HCT116 (cell line): Measurements from ENCODE around the gene TMTC1. TPM values are rescaled to one million over a fixed set of nuclear protein-coding genes. Genes with fewer than 3 reads are reported as not detected.

Experiments
- ATAC-seq: fragments of 200-7000 bp; cut with Tn5 transposase; 2 replicates; pipeline ENCODE4 v1.9.1; 2020; ENCODE audit warnings: mild to moderate bottlenecking, moderate library complexity
- BruUV-seq: library from RNA; stranded (reverse); fragments of 400-500 nt; replicated peaks from 2 replicates; lab custom pipeline; 2021; lab: Mats Ljungman, UMichigan
- CTCF ChIA-PET: fragments of 300-600 bp; sonication (Branson Sonifier 250); formaldehyde crosslinking; loops from one replicate; lab custom pipeline; 2021; ENCODE audit warnings: antibody characterized with exemption; lab: Charles Lee
- POLR2A ChIA-PET: fragments of 300-600, 350-600 bp; sonication (Branson Sonifier 250); formaldehyde crosslinking; loops from one replicate; lab custom pipeline; 2021; ENCODE audit warnings: antibody characterized with exemption; lab: Charles Lee
- RAD21 ChIA-PET, 2 experiments: fragments of 300-600 bp; sonication (Branson Sonifier 250); formaldehyde crosslinking; loops; one replicate each; lab custom pipeline; 2023; ENCODE audit warnings: low total read pairs in 2 of 2; ENCODE audit not compliant: uncharacterized antibody in 2 of 2, unreplicated experiment in 2 of 2, low non-redundant PET in 1 of 2; lab: Charles Lee
- DNase-seq: peaks from one replicate; pipeline ENCODE4 v3.0.0-alpha.2; 2010; ENCODE audit warnings: low read depth, low spot score
- H2AFZ ChIP-seq: fragments of 200-600 bp; shearing (Covaris generic), sonication (generic); 2 replicates; pipeline ENCODE4 v1.6.1; 2017; ENCODE audit warnings: low read depth, mixed run types, mixed read lengths, antibody characterized with exemption, low read length; ENCODE audit not compliant: poor library complexity, severe bottlenecking
- H3K27ac ChIP-seq: 2 replicates; pipeline ENCODE4 v1.5.1; 2012; ENCODE audit warnings: low read depth, low read length
- H3K27me3 ChIP-seq: fragments of 200-600 bp; sonication (generic); 2 replicates; pipeline ENCODE4 v1.6.1; 2016; ENCODE audit warnings: mixed run types, low read length, mixed read lengths; ENCODE audit not compliant: insufficient read depth
- H3K36me3 ChIP-seq, 2 experiments: fragments of 200-500 bp in 1 of 2; fragments of 200-600 bp in 1 of 2; sonication (Bioruptor generic) in 1 of 2; sonication (generic) in 1 of 2; 2 replicates each; pipeline versions ENCODE4 v1.5.1 to v1.6.1; 2014 to 2016; ENCODE audit warnings: low read length in 2 of 2, inconsistent platforms in 1 of 2, mixed read lengths in 1 of 2, mixed run types in 1 of 2; ENCODE audit not compliant: insufficient read depth in 2 of 2, control insufficient read depth in 1 of 2
- H3K4me1 ChIP-seq, 2 experiments: fragments of 200-600 bp in 1 of 2; sonication (generic) in 1 of 2; 2 replicates each; pipeline versions ENCODE4 v1.5.1 to v1.6.1; 2012 to 2017; ENCODE audit warnings: low read length in 2 of 2, inconsistent platforms in 1 of 2, mild to moderate bottlenecking in 1 of 2, mixed read lengths in 1 of 2, mixed run types in 1 of 2, moderate library complexity in 1 of 2; ENCODE audit not compliant: insufficient read depth in 2 of 2, control insufficient read depth in 1 of 2
- H3K4me2 ChIP-seq: fragments of 200-600 bp; sonication (generic); 2 replicates; pipeline ENCODE4 v1.6.1; 2017; ENCODE audit warnings: mixed run types, low read length, mixed read lengths
- H3K4me3 ChIP-seq, 2 experiments: fragments of 200-600 bp in 1 of 2; sonication (generic) in 1 of 2; replicated peaks in 1 of 2; 2 replicates each; pipeline ENCODE4 v1.5.1; 2011 to 2016; ENCODE audit warnings: low read length in 2 of 2, control low read depth in 1 of 2, low read depth in 1 of 2, mild to moderate bottlenecking in 1 of 2, mixed read lengths in 1 of 2, mixed run types in 1 of 2
- H3K79me2 ChIP-seq: fragments of 200-600 bp; sonication (generic); 2 replicates; pipeline ENCODE4 v1.6.1; 2017; ENCODE audit warnings: mild to moderate bottlenecking, mixed run types, low read length, moderate library complexity, mixed read lengths; ENCODE audit not compliant: insufficient read depth
- H3K9ac ChIP-seq: fragments of 200-600 bp; sonication (generic); 2 replicates; pipeline ENCODE4 v1.6.1; 2016; ENCODE audit warnings: low read length, mixed read lengths
- H3K9me2 ChIP-seq: fragments of 200-600 bp; sonication (generic), shearing (Covaris generic); 2 replicates; pipeline ENCODE4 v1.6.1; 2017; ENCODE audit warnings: mixed run types, mild to moderate bottlenecking, moderate library complexity; ENCODE audit not compliant: insufficient read depth
- H3K9me3 ChIP-seq, 2 experiments: fragments of 200-500 bp in 1 of 2; fragments of 200-600 bp in 1 of 2; sonication (Bioruptor generic) in 1 of 2; sonication (generic) in 1 of 2; 2 replicates each; pipeline ENCODE4 v1.6.1; 2014 to 2017; ENCODE audit warnings: low read length in 2 of 2, mixed read lengths in 2 of 2, inconsistent platforms in 1 of 2, low read depth in 1 of 2, mild to moderate bottlenecking in 1 of 2, mixed run types in 1 of 2, moderate library complexity in 1 of 2; ENCODE audit not compliant: control insufficient read depth in 1 of 2, insufficient read depth in 1 of 2
- H4K20me1 ChIP-seq: fragments of 200-600 bp; sonication (generic), shearing (Covaris generic); 2 replicates; pipeline ENCODE4 v1.6.1; 2017; ENCODE audit warnings: mixed run types, mild to moderate bottlenecking, moderate library complexity; ENCODE audit not compliant: insufficient read depth
- CTCF ChIP-seq, 3 experiments: fragments of 200-600 bp in 1 of 3; sonication (generic) in 1 of 3; IDR thresholded peaks in 2 of 3; conservative IDR thresholded peaks in 1 of 3; 2 replicates each; pipeline ENCODE4 v1.5.1; 2012 to 2017; ENCODE audit warnings: low read depth in 2 of 3, low read length in 2 of 3, antibody characterized with exemption in 1 of 3, borderline replicate concordance in 1 of 3, control low read depth in 1 of 3, mild to moderate bottlenecking in 1 of 3, mixed read lengths in 1 of 3, mixed run types in 1 of 3, moderate library complexity in 1 of 3; ENCODE audit not compliant: insufficient read depth in 1 of 3
- EGR1 ChIP-seq: IDR thresholded peaks from 2 replicates; pipeline ENCODE4 v1.6.1; 2012; ENCODE audit warnings: low read depth
- FOSL1 ChIP-seq: IDR thresholded peaks from 2 replicates; pipeline ENCODE4 v1.6.1; 2012; ENCODE audit warnings: low read depth
- JUND ChIP-seq: IDR thresholded peaks from 2 replicates; pipeline ENCODE4 v1.6.1; 2012
- MAX ChIP-seq: IDR thresholded peaks from 2 replicates; pipeline ENCODE4 v1.6.1; 2012
- POLR2A ChIP-seq: IDR thresholded peaks from 2 replicates; pipeline ENCODE4 v1.7.0; 2011; ENCODE audit warnings: borderline replicate concordance; ENCODE audit not compliant: insufficient read depth, insufficient read length; ENCODE audit errors: extremely low read depth
- POLR2AphosphoS5 ChIP-seq: IDR thresholded peaks from 2 replicates; pipeline ENCODE4 v1.6.1; 2011; ENCODE audit warnings: mild to moderate bottlenecking, low read depth, low read length, moderate library complexity
- SP1 ChIP-seq: IDR thresholded peaks from 2 replicates; pipeline ENCODE4 v1.6.1; 2012; ENCODE audit warnings: low read depth
- ZFX ChIP-seq: fragments of 450-650 bp; IDR thresholded peaks from 2 replicates; pipeline ENCODE4 v1.6.1; 2017
- intact Hi-C: fragments of 100-400 bp; cut with micrococcal nuclease; formaldehyde crosslinking; loops from 2 replicates; pipeline ENCODE4 v1.10.0; 2022
- total RNA-seq: library from RNA; stranded (reverse); gene quantifications from one replicate; pipeline ENCODE4 v1.2.1, GENCODE V29; 2021; ENCODE audit not compliant: unreplicated experiment

Gene TMTC1
- total RNA-seq, 1 experiment from 2014 or later = 2.0 TPM

GRCh38 chr12:29698756-29699155, 85.0 kb downstream of the TMTC1 start:
- DNase-seq = no peak
- Histone ChIP-seq H3K27me3 (no peaks in the 10 kb centered on the region), H3K4me2 (no peak overlapping the region), H3K79me2 (no peaks in the 10 kb centered on the region), H3K4me3 (no peak overlapping the region), H3K9ac (no peak overlapping the region), H3K36me3 (no peaks in the 10 kb centered on the region), H3K9me3 (no peaks in the 10 kb centered on the region), H3K9me2 (no peaks in the 10 kb centered on the region), H4K20me1 (no peaks in the 10 kb centered on the region), H3K4me1 (no peaks in the 10 kb centered on the region), H2AFZ (no peak overlapping the region), H3K27ac (no peak overlapping the region)
- RAD21 ChIA-PET = no interaction called here
- intact Hi-C loops = loop anchor here (10.0 kb wide), 1 partner anchor 816 kb away; no protein-coding TSS in a partner anchor
- POLR2A ChIA-PET = no interaction called here
- ATAC-seq = no peak
- TF ChIP-seq POLR2AphosphoS5 (no peak), CTCF (IDR thresholded peaks at IDR 0.05 in 2 of 3, conservative IDR thresholded peaks at IDR 0.05 in 1 of 3; ENCODE audit: borderline replicate concordance in 1 of 3, insufficient read depth in 1 of 3, low read depth in 2 of 3, low read length in 2 of 3) (no peak), EGR1 (no peak), MAX (no peak)
- no TSS peak for BruUV-seq
- CTCF ChIA-PET = no interaction called here

- Histone ChIP-seq H3K4me2 (no peak overlapping the region), H3K36me3 (no peaks in the 10 kb centered on the region), H3K27ac (no peak overlapping the region), H3K79me2 (no peaks in the 10 kb centered on the region), H3K9ac (no peak overlapping the region), H4K20me1 (no peaks in the 10 kb centered on the region), H3K9me3 (no peaks in the 10 kb centered on the region), H3K27me3 (no peaks in the 10 kb centered on the region), H2AFZ (no peak overlapping the region), H3K4me3 (no peak overlapping the region), H3K9me2 (no peaks in the 10 kb centered on the region), H3K4me1 (no peaks in the 10 kb centered on the region)
- ATAC-seq (no peak), DNase-seq (no peak)
- intact Hi-C loops = loop anchor here (10.0 kb wide), 1 partner anchor 819 kb away; no protein-coding TSS in a partner anchor
- BruUV-seq = no TSS peak
- RAD21 ChIA-PET = no interaction called here
- TF ChIP-seq FOSL1 (no peak), MAX (no peak), POLR2AphosphoS5 (no peak), SP1 (no peak), ZFX (no peak), POLR2A (no peak), JUND (no peak)
- CTCF ChIA-PET = no interaction called here
- POLR2A ChIA-PET = no interaction called here
These were observed 87.9 kb downstream of the TMTC1 start for GRCh38 chr12:29695800-29696199.
